HepG2 (cell line): Measurements from ENCODE around the gene SMAP2. TPM values are rescaled to one million over a fixed set of nuclear protein-coding genes. Genes with fewer than 3 reads are reported as not detected.

Experiments used
- ATAC-seq: fragments of 200-7000 bp; cut with Tn5 transposase; 3 replicates; pipeline ENCODE4 v1.9.1; 2020; ENCODE audit warnings: mild to moderate bottlenecking, moderate library complexity
- BruUV-seq: library from RNA; stranded (reverse); fragments of 400-500 nt; replicated peaks from 2 replicates; lab custom pipeline; 2021; lab: Mats Ljungman, UMichigan
- CTCF ChIA-PET: fragments of 300-600 bp; formaldehyde crosslinking; extraction: SDS; loops from one replicate; lab custom pipeline; 2021; ENCODE audit warnings: low total read pairs, inconsistent platforms, low intra/inter-chr PET ratio; lab: Yijun Ruan, JAX
- POLR2A ChIA-PET: fragments of 350-600 bp; sonication (Branson Sonifier 250); formaldehyde crosslinking; loops from one replicate; lab custom pipeline; 2020; ENCODE audit warnings: antibody characterized with exemption, inconsistent platforms; lab: Yijun Ruan, JAX
- DNase-seq: peaks from one replicate; pipeline ENCODE4 v3.0.0-alpha.2; 2015; ENCODE audit warnings: low spot score
- FAIRE-seq: peaks from 3 replicates; lab custom pipeline; 2011; peaks lifted over from hg19 to GRCh38; lab: Jason Lieb, UNC
- H2AFZ ChIP-seq: one replicate; pipeline ENCODE4 v1.6.1; 2011; ENCODE audit warnings: low read length, inconsistent platforms
- H3K27ac ChIP-seq: fragments of 300-600 bp; 3 replicates; pipeline ENCODE4 v1.8.0; 2011; ENCODE audit warnings: mixed run types, mild to moderate bottlenecking, mixed read lengths, low read length, inconsistent platforms; ENCODE audit not compliant: insufficient read depth; ENCODE audit errors: extremely low read length
- H3K27me3 ChIP-seq, 2 experiments: fragments of 200-600 bp in 1 of 2; 2 replicates in 1 of 2; 3 replicates in 1 of 2; pipeline versions ENCODE4 v1.6.0 to v1.8.0; 2011; ENCODE audit warnings: low read length in 2 of 2, mild to moderate bottlenecking in 2 of 2, moderate library complexity in 2 of 2, inconsistent platforms in 1 of 2; ENCODE audit not compliant: insufficient read depth in 2 of 2, control insufficient read depth in 1 of 2
- H3K36me3 ChIP-seq, 2 experiments: fragments of 200-600 bp in 1 of 2; replicated peaks in 1 of 2; 2 replicates in 1 of 2; 3 replicates in 1 of 2; pipeline versions ENCODE4 v1.5.1 to v1.8.0; 2011; ENCODE audit warnings: low read length in 2 of 2, inconsistent platforms in 1 of 2; ENCODE audit not compliant: insufficient read depth in 2 of 2, control insufficient read depth in 1 of 2
- H3K4me1 ChIP-seq: 2 replicates; pipeline ENCODE4 v1.5.1; 2012; ENCODE audit warnings: low read length, inconsistent platforms; ENCODE audit not compliant: insufficient read depth
- H3K4me2 ChIP-seq: 2 replicates; pipeline ENCODE4 v1.6.0; 2011; ENCODE audit warnings: low read depth, low read length, inconsistent platforms
- H3K4me3 ChIP-seq, 3 experiments: fragments of 200-600 bp in 1 of 3; sonication (generic), shearing (Covaris generic) in 1 of 3; replicated peaks in 1 of 3; 2 replicates each; pipeline ENCODE4 v1.5.1; 2011 to 2016; ENCODE audit warnings: low read length in 3 of 3, inconsistent platforms in 2 of 3, low read depth in 2 of 3, mild to moderate bottlenecking in 2 of 3, control low read depth in 1 of 3, mixed read lengths in 1 of 3; ENCODE audit not compliant: insufficient read depth in 1 of 3
- H3K79me2 ChIP-seq: one replicate; pipeline ENCODE4 v1.6.1; 2011; ENCODE audit warnings: low read length, inconsistent platforms; ENCODE audit not compliant: insufficient read depth
- H3K9ac ChIP-seq: 2 replicates; pipeline ENCODE4 v1.6.0; 2011; ENCODE audit warnings: mild to moderate bottlenecking, low read depth, low read length, inconsistent platforms; ENCODE audit not compliant: insufficient read depth
- H3K9me3 ChIP-seq: 2 replicates; pipeline ENCODE4 v1.5.1; 2012; ENCODE audit warnings: mild to moderate bottlenecking, low read length
- H4K20me1 ChIP-seq: 2 replicates; pipeline ENCODE4 v1.6.0; 2011; ENCODE audit warnings: inconsistent platforms, mild to moderate bottlenecking, low read length, moderate library complexity; ENCODE audit not compliant: insufficient read depth
- ARNTL ChIP-seq: sonication (generic); formaldehyde crosslinking; IDR thresholded peaks from 2 replicates; pipeline ENCODE4 v1.4.0; 2020; ENCODE audit warnings: mild to moderate bottlenecking, missing genetic modification reagents
- ATAD3A ChIP-seq: sonication (generic); formaldehyde crosslinking; IDR thresholded peaks from 2 replicates; pipeline ENCODE4 v1.4.0; 2020; ENCODE audit warnings: missing genetic modification reagents
- CEBPB ChIP-seq: IDR thresholded peaks from 2 replicates; pipeline ENCODE4 v1.6.1; 2011; ENCODE audit warnings: low read depth, low read length, improper control_type of control experiment, borderline replicate concordance
- CEBPG ChIP-seq: IDR thresholded peaks from 2 replicates; pipeline ENCODE4 v1.6.1; 2016
- DNMT3B ChIP-seq: conservative IDR thresholded peaks from 2 replicates; pipeline ENCODE4 v1.6.1; 2016; ENCODE audit warnings: missing biosample characterization, control low read depth
- IRX3 ChIP-seq: sonication (generic); formaldehyde crosslinking; IDR thresholded peaks from 2 replicates; pipeline ENCODE4 v1.8.1; 2023; ENCODE audit warnings: mild to moderate bottlenecking, low read depth, missing genetic modification reagents, borderline replicate concordance
- NFIC ChIP-seq: IDR thresholded peaks from 2 replicates; pipeline ENCODE4 v1.6.1; 2012; ENCODE audit warnings: mild to moderate bottlenecking, low read length, inconsistent platforms
- ZFP62 ChIP-seq: sonication (generic); formaldehyde crosslinking; IDR thresholded peaks from 2 replicates; pipeline ENCODE4 v1.4.0; 2020; ENCODE audit warnings: missing genetic modification reagents
- ZKSCAN1 ChIP-seq: fragments of 150-350 bp; IDR thresholded peaks from 2 replicates; pipeline ENCODE4 v1.6.1; 2014; ENCODE audit warnings: low read length
- ZNF296 ChIP-seq: sonication (generic); formaldehyde crosslinking; conservative IDR thresholded peaks from 2 replicates; pipeline ENCODE4 v1.5.0; 2020; ENCODE audit warnings: mild to moderate bottlenecking, missing genetic modification reagents
- ZNF784 ChIP-seq: sonication (generic); formaldehyde crosslinking; IDR thresholded peaks from 2 replicates; pipeline ENCODE4 v1.5.1; 2020; ENCODE audit warnings: missing genetic modification reagents, mild to moderate bottlenecking, borderline replicate concordance
- ZNF879 ChIP-seq: sonication (generic); formaldehyde crosslinking; IDR thresholded peaks from 2 replicates; pipeline ENCODE4 v1.8.1; 2023; ENCODE audit warnings: missing genetic modification reagents
- WGBS: methylation state at CpG from one replicate; pipeline ENCODE4 v1.1.6; 2017; ENCODE audit warnings: low lambda C conversion rate; 5-methylcytosine and 5-hydroxymethylcytosine counted together
- in situ Hi-C: cut with HindIII; loops from 2 replicates; pipeline ENCODE4 v1.10.0; 2017; ENCODE audit warnings: low pct_unique_long_range_greater_than_20kb; ENCODE audit not compliant: extremely low pct_ligation_motif_present
- intact Hi-C: fragments of 100-400 bp; cut with micrococcal nuclease; formaldehyde crosslinking; loops from one replicate; pipeline ENCODE4 v1.10.0; 2022; ENCODE audit not compliant: unreplicated experiment
- polyA plus RNA-seq, 8 experiments: library from polyadenylated mRNA; depleted of rRNA in 3 of 8; stranded (reverse) in 7 of 8; unstranded in 1 of 8; fragments of >200 nt; fragmentation: Illumina TruSeq in 4 of 8; extraction: Trizol in 4 of 8; gene quantifications; 2 replicates each; pipeline versions ENCODE4 v1.2.1 to v1.2.3, GENCODE V29; 2011 to 2016; ENCODE audit warnings: low read depth in 4 of 8, missing spikeins in 1 of 8, mixed read lengths in 1 of 8; ENCODE audit not compliant: insufficient read depth in 1 of 8
- total RNA-seq, 5 experiments: library from RNA; depleted of rRNA; stranded (reverse); fragments of >200 nt; fragmentation: Illumina TruSeq; extraction: Trizol; gene quantifications; 2 replicates each; pipeline ENCODE4 v1.2.3, GENCODE V29; 2016; ENCODE audit warnings: low read depth in 1 of 5
- TF ChIP-seq, protein P1 (sequence below): fragments of 450-650 bp; IDR thresholded peaks from 2 replicates; pipeline ENCODE4 v1.6.1; 2017; ENCODE audit warnings: mild to moderate bottlenecking
- TF ChIP-seq, protein P2 (sequence below): sonication (generic); formaldehyde crosslinking; IDR thresholded peaks from 2 replicates; pipeline ENCODE4 v1.9.0; 2021; ENCODE audit warnings: missing genetic modification reagents, borderline replicate concordance
- TF ChIP-seq, protein P3 (sequence below): sonication (generic); formaldehyde crosslinking; IDR thresholded peaks from 2 replicates; pipeline ENCODE4 v1.5.1; 2020; ENCODE audit warnings: missing genetic modification reagents, mild to moderate bottlenecking, borderline replicate concordance

Gene SMAP2
- total and polyA plus RNA-seq, 2 of the 13 experiments (the other 11 are each of a cell fraction or from before 2014, with no cell fraction given), result 19.0 to 22.3 TPM

DNA sequence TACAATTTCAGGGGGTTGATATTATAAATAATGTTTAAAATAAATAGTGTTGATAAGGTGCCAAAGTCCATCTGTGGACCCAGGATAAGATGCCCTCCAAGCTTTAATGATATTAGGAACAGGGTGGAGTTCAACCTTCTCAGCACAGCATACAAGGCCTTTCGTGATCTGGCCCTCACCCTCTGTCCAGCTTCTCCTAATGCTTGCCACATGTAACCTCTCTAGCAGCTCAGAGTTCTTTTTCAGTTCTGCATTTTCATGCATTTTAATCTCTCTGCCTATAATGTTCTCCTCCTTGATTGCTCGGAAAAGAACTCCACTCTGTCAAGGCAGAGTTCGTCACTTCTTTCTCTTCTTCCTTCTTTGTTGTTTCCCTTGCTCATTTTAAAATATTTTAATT, 21.4 kb upstream of the SMAP2 start:
- POLR2A ChIA-PET, result no interaction called here

DNA sequence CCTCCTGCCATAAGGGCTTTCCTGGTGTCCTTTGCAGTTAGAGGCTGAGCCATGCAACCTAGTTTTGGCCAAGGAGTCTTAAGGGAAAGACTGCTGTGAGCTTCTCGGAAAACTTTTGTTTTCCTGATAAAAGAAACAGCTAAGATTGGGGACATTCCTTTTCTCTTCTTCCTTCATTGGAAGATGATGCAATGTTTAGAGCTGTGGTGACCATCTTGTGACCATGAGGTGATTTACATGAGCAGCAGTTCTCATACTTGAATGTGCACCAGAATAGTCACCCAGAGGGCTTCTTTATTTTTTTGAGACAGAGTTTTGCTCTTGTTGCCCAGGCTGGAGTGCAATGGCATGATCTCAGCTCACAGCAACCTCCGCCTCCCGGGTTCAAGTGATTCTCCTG, 20.4 kb upstream of the SMAP2 start:
- H3K4me3 ChIP-seq, result no peak overlapping the region
- no peak overlapping the region for H3K9ac ChIP-seq
- H3K79me2 ChIP-seq, result no peaks in the 10 kb centered on the region
- POLR2A ChIA-PET, result no interaction called here
- intact Hi-C loops, result no loop called here
- CTCF ChIA-PET, result no interaction called here
- H3K27me3 ChIP-seq, result no peaks in the 10 kb centered on the region; a peak in 1 of 5 replicates
- in situ Hi-C loops, result no loop called here
- 69% methylated on average over 3 of the region's 3 CpGs for WGBS
- H4K20me1 ChIP-seq, result no peaks in the 10 kb centered on the region
- no peak overlapping the region for H3K27ac ChIP-seq
- peaks cover 7% of the 10 kb centered on the region for H3K9me3 ChIP-seq
- BruUV-seq, result no TSS peak
- no peak overlapping the region for H2AFZ ChIP-seq
- FAIRE-seq, result no peak
- H3K36me3 ChIP-seq, result no peaks in the 10 kb centered on the region
- DNase-seq, result no peak
- H3K4me1 ChIP-seq, result no peaks in the 10 kb centered on the region
- no peak for ATAC-seq
- H3K4me2 ChIP-seq, result no peak overlapping the region
- TF ChIP-seq ATAD3A (CRISPR knock-in tag) (no peak), CEBPB (peak; percentile 33), ZNF784 (CRISPR knock-in tag) (no peak), CEBPG (CRISPR knock-in tag) (0 out of 2 replicates have a peak, but pooled peaks have one; percentile 19)
- TF ChIP-seq, protein P1, sequence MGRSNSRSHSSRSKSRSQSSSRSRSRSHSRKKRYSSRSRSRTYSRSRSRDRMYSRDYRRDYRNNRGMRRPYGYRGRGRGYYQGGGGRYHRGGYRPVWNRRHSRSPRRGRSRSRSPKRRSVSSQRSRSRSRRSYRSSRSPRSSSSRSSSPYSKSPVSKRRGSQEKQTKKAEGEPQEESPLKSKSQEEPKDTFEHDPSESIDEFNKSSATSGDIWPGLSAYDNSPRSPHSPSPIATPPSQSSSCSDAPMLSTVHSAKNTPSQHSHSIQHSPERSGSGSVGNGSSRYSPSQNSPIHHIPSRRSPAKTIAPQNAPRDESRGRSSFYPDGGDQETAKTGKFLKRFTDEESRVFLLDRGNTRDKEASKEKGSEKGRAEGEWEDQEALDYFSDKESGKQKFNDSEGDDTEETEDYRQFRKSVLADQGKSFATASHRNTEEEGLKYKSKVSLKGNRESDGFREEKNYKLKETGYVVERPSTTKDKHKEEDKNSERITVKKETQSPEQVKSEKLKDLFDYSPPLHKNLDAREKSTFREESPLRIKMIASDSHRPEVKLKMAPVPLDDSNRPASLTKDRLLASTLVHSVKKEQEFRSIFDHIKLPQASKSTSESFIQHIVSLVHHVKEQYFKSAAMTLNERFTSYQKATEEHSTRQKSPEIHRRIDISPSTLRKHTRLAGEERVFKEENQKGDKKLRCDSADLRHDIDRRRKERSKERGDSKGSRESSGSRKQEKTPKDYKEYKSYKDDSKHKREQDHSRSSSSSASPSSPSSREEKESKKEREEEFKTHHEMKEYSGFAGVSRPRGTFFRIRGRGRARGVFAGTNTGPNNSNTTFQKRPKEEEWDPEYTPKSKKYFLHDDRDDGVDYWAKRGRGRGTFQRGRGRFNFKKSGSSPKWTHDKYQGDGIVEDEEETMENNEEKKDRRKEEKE, result no peak
- TF ChIP-seq, protein P2, sequence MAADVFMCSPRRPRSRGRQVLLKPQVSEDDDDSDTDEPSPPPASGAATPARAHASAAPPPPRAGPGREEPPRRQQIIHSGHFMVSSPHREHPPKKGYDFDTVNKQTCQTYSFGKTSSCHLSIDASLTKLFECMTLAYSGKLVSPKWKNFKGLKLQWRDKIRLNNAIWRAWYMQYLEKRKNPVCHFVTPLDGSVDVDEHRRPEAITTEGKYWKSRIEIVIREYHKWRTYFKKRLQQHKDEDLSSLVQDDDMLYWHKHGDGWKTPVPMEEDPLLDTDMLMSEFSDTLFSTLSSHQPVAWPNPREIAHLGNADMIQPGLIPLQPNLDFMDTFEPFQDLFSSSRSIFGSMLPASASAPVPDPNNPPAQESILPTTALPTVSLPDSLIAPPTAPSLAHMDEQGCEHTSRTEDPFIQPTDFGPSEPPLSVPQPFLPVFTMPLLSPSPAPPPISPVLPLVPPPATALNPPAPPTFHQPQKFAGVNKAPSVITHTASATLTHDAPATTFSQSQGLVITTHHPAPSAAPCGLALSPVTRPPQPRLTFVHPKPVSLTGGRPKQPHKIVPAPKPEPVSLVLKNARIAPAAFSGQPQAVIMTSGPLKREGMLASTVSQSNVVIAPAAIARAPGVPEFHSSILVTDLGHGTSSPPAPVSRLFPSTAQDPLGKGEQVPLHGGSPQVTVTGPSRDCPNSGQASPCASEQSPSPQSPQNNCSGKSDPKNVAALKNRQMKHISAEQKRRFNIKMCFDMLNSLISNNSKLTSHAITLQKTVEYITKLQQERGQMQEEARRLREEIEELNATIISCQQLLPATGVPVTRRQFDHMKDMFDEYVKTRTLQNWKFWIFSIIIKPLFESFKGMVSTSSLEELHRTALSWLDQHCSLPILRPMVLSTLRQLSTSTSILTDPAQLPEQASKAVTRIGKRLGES, result no peak

More for the DNA sequence above, 21.4 kb upstream of the SMAP2 start:
- Histone ChIP-seq H3K9me3 (no peaks in the 10 kb centered on the region), H3K27ac (no peak overlapping the region), H3K36me3 (no peaks in the 10 kb centered on the region), H3K79me2 (no peaks in the 10 kb centered on the region), H3K4me3 (no peak overlapping the region), H3K27me3 (no peaks in the 10 kb centered on the region; a peak in 1 of 5 replicates), H3K9ac (no peak overlapping the region), H3K4me2 (no peak overlapping the region), H3K4me1 (no peaks in the 10 kb centered on the region), H4K20me1 (no peaks in the 10 kb centered on the region), H2AFZ (no peak overlapping the region)
- DNase-seq, result no peak
- BruUV-seq, result no TSS peak
- 75% methylated on average over 3 of the region's 3 CpGs for WGBS
- no peak for TF ChIP-seq ZNF879 (CRISPR knock-in tag)
- TF ChIP-seq NFIC, result no peak
- TF ChIP-seq ZNF296 (CRISPR knock-in tag), result no peak
- TF ChIP-seq, protein P3, sequence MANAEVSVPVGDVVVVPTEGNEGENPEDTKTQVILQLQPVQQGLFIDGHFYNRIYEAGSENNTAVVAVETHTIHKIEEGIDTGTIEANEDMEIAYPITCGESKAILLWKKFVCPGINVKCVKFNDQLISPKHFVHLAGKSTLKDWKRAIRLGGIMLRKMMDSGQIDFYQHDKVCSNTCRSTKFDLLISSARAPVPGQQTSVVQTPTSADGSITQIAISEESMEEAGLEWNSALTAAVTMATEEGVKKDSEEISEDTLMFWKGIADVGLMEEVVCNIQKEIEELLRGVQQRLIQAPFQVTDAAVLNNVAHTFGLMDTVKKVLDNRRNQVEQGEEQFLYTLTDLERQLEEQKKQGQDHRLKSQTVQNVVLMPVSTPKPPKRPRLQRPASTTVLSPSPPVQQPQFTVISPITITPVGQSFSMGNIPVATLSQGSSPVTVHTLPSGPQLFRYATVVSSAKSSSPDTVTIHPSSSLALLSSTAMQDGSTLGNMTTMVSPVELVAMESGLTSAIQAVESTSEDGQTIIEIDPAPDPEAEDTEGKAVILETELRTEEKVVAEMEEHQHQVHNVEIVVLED, result no peak
- TF ChIP-seq ARNTL (CRISPR knock-in tag), result no peak
- TF ChIP-seq ZFP62, result no peak
- TF ChIP-seq ZKSCAN1, result no peak
- TF ChIP-seq IRX3 (CRISPR knock-in tag), result no peak
- no peak for TF ChIP-seq DNMT3B (CRISPR knock-in tag)
- ATAC-seq, result no peak
- intact Hi-C loops (no loop called here), in situ Hi-C loops (no loop called here)
- CTCF ChIA-PET, result no interaction called here
- FAIRE-seq, result no peak
